Activated CD8-positive, alpha-beta memory T cell treated with anti-CD3 and anti-CD28 coated beads, Interleukin-2, amount 50 U/mL, for 24 hours (primary cell): ENCODE results near the gene CDKN2AIPNL.
"Not testable (repeated sequence)": the region's sequence is repeated elsewhere in the genome, so short reads cannot be mapped to it uniquely, and the experiment has no call there.

Source experiments
- DNase-seq: peaks from one replicate; pipeline ENCODE4 v3.0.0-alpha.2; 2020; ENCODE audit errors: extremely low read depth

The CDKN2AIPNL gene

DNA sequence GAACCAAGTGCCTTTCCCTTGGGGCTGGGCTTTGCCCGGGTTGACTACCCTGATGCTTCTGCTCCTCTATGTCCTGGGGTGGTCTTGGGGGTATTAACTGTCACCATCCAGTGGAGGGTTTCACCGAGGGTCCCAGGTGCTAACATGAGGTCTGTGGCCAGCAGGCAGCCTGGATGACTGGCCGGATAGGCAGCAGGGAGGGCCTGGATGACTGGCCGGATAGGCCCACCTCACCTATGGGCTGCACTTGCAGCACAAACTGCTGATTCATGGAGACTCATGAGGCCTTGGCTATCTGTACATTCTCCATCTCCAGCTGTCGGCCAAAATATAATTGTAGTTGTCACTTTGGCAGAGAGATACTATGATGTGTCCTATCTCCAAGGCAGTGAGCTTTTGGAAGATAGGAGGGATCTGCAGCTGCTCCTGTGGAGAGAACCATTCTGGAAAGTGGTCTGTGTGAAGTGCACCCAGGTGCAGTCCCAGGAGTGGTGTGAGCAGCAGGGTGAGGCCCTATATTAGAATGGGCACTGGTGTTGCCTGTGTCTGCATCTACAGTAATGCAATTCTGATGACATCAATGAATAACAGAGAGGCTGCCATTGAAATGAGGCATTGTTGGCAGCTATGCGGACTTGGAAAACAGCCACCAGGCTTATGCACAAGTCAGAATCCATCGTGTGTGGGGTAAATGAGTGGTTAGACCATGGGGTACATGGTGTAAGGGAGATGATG is 26.3 kb upstream of the CDKN2AIPNL start:
- DNase-seq = no peak

DNA sequence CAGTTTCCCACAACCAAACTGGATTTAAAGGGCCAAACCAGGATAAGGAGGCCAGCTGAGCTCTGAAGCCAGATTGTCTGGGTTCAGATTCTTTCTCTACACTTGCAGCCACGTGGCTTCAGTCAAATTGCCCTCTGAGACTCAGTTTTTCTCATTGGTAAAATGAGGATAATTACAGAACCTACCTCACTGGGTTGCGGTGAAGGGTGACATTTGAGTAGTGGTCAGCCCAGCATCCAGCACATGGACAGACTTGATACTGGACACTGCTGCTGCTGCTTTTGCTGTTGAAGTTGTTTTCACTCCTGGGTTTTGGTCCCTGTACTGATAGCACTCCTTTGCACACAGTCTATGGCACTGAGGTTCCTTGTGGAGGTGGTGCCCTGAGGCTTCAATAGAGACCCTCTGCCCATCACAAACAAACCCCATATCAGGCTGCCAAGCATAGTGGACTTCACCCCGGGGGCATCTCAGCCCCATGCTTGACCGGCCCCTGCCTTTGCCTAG is 25.7 kb upstream of the CDKN2AIPNL start:
- no peak for DNase-seq

DNA sequence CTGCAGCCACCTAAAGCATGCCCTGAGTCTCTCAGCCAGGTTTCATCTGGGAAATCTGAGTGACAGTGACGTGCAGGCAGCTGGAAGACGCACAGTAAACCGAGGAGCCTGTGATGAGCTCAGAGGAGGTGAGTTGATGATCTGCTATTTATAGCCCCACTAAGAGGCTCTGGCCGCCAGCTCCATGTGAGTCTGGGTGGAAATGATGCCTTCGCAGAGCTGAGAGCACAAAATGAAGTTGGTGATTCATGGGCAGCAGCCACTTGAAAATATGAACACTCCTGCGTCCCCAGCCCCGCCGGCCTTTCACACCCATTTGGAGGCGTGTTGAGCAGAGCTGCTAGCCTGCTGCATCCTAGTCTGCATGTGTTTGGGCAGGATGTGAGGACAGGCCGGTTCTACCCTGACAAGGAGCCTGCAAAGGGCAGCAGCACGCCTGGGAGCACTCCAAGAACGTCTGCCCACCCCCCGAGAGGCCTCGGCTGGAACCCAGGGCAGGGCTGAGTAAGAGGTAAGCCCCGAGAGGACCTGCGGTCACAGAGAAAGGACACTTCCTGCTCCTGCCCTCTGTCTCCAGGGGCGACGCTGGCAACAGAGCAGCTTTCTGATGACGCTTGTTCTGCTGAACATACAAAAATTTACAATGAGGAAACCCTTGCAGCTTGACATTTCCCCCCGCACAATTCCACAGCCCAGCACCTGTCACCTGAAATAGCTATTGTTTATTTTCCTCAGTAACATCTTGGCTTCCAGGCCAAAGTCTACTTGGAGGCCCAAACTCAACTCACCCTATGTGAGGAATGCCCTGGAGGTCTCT is 25.1 kb upstream of the CDKN2AIPNL start:
- DNase-seq = no peak

DNA sequence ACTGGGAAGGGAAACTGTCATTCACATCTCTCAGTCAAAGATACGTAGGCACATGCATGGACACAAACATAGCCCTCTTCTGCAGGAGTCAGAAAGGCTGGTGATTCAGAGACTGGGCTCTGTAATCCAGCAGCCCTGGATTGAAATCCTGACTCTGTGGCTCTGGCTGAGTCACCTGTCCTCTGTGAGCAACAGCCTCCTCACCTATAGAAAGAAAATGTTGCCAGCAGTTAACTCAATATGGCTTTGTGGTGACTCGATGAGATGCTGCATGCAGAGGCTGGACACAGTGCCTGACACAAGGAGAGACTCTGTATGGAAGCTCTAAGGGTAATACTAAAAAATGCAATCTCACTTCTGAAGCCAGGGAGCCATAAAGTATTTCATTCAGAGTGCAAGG is 23.9 kb upstream of the CDKN2AIPNL start:
- DNase-seq = no peak

DNA sequence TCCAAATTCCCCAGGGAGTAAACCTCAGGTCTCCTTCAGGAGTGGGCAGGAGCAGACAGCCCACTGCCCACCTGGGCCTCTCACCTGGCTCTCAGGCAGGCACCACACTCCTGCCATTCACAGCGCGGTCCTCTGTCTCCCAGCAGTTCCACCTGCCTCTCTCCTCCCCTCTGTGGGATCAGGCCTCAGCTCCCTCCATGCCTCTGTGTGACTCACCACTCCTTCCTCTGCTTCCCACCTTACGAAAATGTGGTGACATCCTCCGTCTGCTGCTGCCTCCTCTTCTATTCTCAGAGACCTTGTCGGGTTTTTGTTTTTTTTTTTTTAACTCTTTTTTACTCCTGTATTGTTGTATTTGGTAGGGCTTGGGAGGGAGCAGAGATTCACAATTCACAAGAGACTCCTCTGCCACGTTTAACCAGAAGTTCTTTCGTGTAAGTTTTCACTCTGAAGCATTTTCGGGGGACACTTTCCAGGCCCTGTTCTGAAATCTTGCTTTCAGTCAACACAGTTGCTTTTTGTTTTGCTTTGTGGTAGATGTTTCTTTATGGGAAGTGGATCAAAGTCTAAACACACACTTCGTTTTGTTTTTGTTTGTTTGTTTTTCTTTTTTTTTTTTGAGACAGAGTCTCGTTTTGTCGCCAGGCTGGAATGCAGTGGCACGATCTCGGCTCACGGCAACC is 21.1 kb upstream of the CDKN2AIPNL start:
- DNase-seq = no peak

DNA sequence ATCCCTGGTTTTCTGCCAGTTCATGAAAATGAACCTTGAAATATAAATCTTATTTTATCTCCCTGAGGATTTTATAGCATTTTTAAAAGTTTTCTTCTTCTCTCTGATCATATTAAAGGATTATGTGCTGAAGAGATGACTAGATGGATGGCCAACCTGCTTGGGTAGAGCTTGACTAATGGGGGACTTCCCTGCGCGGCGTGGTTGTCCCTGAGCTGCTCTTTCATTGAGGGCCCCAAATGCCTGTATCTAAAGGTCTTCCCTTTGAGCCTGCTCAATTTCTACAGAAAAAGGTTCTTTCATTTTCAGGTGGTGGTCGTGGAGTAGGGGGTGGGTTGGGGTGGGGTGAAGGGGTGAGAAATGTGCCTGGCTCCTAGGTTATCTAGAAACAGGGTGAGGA is 20.5 kb upstream of the CDKN2AIPNL start:
- DNase-seq = no peak

DNA sequence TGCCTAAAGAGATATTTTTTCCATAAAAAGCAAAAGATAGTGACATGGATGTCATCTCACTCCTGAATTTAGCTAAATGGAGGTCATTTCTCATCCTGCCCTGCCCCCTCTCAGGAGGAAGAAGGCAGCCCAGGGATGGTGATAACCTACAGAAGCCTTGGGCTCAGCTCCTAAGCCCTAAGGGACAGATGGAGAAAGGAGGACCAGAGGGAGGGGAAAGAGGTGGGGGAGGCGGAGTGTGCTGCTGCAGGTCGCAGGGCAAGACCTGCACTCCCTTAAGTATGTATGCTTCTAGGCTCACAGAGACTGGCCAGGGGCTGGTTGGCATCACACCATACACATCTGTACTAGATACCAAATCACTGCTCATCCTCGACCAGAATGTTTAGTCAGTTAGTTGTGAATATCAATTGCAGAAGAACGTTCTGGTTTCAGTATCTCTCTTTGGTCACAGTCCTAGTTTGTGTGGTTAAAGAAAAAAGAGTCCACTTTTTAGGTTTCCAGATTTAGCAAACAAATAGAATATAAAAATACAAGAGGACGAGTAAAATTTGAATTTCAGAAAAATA is 18.4 kb upstream of the CDKN2AIPNL start:
- DNase-seq = no peak

DNA sequence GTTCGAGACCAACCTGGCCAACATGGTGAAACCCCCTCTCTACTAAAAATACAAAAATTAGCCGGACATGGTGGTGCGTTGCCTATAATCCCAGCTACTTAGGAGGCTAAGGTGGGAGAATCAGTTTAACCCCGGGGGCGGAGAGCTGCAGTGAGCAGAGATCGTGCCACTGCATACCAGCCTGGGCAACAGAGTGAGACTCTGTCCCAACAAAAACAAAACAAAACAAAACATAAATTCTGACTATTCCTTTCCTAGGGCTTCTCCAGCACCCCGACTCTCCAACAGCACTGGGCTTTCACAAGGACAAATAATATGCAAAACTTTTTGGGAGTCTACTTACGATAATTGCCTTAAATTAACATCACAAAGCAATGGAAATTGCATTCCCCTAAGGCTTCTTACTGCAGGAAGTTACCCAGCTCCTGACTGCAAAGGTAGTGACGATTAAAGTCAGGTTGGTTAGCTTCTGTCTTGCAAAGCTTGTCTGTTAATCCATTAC is 15.9 kb upstream of the CDKN2AIPNL start:
- no peak for DNase-seq

DNA sequence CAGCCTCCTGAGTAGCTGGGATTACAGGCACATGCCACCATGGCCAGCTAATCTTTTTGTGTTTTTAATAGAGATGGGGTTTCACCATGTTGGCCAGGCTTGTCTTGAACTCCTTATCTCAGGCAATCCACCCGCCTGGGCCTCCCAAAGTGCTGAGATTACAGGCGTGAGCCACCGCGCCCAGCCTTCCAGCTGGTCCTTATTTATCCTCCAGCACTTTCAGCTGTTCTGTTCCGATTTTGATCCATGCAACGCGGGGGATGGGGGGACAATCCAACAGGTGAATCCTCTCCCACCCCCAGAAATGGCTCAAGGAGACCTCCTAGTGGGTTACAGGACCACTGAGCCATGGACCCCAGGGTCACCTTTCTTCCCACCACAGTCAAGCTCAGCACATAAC is 14.7 kb upstream of the CDKN2AIPNL start:
- no peak for DNase-seq

DNA sequence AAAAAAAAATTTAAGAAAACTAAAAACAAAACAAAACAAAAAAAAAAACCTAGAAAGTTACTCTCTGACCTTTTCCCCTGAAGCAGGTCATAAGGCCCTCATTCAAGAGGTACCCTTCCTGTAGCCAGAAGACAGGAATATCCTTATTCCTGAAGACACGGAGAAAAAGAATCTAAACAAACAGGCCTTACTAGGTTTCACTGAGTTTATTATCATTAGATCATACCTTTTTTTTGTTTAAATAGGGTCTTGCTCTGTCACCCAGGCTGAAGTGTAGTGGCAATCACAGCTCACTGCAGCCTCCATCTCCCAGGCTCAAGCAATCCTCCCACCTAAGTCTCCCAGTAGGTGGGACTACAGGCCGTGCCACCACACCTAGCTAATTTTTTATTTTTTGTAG is 11.7 kb upstream of the CDKN2AIPNL start:
- no peak for DNase-seq

DNA sequence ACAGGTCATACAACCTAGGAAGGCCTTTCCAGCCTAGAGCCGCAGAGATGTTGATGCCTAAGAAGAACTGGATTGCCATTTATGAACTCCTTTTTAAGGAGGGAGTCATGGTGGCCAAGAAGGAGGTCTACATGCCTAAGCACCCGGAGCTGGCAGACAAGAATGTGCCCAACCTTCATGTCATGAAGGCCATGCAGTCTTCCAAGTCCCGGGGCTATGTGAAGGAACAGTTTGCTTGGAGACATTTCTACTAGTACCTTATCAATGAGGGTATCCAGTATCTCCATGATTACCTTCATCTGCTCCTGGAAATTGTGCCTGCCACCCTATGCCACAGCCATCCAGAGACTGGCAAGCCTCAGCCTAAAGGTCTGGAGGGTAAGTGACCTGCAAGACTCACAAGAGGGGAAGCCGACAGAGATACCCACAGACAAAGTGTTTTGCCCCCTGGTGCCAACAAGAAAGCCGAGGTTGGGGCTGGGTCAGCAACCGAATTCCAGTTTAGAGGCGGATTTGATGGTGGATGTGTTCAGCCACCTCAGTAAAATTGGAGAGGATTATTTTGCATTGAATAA is 11.2 kb upstream of the CDKN2AIPNL start:
- no peak for DNase-seq

DNA sequence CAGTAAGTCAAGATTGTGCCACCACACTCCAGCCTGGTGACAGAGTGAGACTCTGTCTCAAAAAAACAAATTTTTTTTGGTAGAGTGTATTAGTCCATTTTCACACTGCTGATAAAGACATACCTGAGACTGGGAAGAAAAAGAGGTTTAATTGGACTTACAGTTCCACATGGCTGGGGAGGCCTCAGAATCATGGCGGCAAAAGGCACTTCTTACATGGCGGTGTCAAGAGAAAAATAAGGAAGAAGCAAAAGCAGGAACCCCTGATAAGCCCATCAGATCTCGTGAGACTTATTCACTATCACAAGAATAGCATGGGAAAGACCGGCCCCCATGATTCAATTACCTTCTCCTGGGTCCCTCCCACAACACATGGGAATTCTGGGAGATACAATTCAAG is 9.4 kb upstream of the CDKN2AIPNL start:
- not testable (repeated sequence) for DNase-seq

DNA sequence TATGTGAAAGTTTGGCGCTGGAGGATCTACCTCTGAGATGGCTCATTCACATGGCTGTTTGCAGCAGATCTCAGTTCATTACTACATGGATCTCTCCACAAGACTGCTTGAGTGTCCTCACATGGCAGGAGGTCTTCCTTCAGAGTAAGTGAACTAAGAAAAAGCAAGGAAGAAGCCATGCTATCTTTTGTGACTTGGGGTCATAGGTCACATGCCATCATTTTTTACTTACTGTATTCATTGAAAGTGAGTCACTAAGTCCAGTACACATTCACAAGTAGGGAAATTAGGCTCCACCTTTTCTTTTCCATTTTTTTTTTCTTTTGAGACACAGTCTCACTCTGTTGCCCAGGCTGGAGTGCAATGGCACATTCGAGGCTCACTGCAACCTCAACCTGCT is 8.7 kb upstream of the CDKN2AIPNL start:
- DNase-seq = no peak

DNA sequence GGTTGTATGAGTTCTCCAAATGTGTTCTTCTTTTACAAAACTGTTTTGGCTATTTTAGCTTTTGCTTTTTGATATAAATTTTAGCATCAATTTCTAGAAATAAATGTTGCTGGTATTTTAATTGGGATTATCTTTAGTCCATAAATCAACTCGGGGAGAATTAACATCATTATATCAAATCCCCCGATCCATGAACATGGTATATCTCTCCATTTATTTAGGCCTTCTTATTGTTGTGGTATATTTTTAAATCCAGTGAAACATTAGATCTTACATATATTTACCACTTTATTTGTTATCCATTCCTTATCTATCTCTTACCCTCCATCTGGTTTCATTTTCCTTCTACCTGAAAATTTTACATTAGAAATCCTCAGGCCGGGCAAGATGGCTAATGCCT is 7.3 kb upstream of the CDKN2AIPNL start:
- DNase-seq = no peak

DNA sequence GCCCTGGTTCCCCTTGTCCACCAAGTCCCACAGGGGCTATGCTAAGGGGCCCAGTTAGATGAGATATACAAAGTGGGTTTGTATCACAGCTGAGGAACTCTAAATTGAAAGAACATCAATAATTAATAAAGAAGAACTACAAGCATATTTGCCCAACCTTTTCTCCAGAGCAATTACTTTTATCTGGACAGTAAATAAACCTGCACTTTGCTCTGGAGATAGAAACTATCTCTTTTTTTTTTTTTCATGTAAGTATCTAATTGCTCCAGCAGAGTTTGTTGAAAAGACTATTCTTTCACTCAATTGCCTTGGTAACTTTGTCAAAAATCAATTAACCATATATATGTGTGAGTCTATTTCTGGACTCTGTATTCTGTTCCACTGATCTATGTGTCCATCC is 6.0 kb upstream of the CDKN2AIPNL start:
- DNase-seq = no peak

DNA sequence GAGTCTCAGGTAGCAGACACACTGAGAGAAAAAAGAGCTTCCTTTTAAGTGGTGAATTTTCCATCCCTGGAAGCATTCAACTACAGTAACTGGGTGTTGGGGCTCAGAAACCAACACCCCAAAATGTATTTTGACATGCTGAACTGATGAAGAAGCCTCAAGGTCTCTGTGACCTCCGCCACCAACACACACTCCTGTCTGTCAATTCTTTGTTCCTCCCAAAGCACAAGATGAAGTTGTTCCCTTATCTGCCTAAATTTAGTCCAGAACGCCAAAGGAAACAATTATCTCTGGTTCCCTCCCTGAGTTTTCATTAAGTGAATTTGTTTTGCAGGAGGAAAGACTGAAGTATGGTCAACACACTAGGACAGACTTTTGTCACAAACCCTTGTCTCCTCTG is 1.4 kb upstream of the CDKN2AIPNL start:
- DNase-seq = no peak

DNA sequence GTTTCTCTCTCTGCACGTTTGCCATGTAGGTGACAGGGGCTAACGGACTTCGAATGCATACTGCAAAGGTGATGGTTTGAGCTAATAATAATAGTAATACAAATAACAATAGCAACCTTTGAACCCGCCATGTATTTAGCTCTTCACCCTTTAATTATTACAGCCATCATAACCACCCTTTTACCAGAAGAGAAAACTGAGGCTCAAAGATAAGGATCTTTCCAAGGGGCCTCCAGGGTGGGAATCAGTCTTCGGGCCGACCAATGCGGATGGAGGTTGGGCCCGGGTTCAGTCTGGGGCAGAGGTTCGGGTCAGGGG is 494 bp downstream of the CDKN2AIPNL start:
- no peak for DNase-seq

DNA sequence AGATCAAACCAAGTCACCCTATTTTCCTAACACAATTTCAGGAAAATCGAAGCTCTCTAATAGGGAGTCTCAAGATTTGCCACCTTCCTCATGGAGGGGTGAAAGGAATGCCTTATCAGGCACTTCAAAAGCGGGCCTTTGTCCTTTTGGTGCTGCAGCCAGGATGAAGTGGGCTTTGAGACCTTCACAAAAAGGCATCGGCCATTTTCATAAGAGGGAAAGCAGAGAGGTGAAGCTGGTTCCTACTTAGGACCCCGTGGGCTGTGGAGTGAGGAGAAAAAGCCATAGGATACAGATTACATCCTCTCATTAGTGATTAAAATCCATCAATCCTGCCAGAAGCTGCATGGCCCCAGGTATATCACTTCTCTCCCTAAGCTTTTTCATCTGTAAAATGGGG is 859 bp downstream of the CDKN2AIPNL start:
- no peak for DNase-seq

DNA sequence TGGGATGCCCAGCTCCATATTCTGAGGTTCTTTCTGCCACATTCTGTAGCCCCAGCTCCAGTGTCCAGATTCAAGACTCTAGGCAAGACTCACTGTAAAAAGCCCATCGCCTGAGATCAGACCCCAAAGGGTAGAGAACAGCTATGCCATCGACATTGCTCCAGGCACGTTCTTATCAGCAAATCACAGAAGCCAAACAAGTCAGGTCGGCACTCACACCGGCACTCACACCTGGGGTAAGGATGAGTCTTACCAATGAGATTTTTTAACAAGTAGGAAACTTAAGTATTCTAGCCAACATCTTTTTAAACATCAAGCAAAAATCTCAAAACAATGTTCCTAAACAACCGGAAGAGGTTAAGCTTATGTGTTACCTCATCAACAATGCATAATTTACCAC is 2.4 kb downstream of the CDKN2AIPNL start:
- DNase-seq = no peak

DNA sequence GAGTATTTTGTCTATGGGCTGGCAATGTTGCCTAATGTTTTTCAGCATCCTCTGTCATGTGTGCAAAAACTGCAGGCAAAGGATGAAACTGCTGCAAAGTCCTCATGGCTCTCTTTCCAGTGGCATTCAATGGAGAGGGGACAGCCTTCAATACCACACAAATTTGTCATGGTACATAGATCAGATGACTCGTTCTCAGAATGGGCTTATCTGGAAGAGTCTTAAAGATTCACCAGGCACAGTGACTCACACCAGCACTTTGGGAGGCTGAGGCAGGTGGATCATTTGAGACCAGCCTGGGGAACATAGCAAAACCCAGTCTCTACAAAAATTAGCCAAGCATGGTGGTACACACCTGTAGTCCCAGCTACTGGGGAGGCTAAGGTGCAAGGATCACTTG is 5.3 kb downstream of the CDKN2AIPNL start:
- no peak for DNase-seq

DNA sequence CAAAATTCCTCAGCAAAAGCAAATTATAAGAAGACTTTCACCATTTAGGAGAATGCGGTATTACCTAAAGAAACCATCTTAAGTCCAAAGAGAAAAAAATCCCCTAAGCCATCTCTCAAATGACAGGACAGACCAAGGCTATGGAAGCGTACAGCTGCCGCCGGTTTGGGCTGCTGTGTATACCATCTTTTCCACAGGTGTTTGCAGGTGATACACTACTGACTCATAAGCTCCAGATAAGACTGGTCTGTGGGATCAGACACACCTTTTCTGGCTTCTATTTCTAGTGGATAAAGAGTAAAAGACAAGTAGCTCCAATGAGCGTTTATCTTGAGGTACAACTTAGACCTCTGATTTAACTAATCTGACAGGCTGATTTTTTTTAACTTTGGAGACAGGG is 7.7 kb downstream of the CDKN2AIPNL start:
- no peak for DNase-seq

DNA sequence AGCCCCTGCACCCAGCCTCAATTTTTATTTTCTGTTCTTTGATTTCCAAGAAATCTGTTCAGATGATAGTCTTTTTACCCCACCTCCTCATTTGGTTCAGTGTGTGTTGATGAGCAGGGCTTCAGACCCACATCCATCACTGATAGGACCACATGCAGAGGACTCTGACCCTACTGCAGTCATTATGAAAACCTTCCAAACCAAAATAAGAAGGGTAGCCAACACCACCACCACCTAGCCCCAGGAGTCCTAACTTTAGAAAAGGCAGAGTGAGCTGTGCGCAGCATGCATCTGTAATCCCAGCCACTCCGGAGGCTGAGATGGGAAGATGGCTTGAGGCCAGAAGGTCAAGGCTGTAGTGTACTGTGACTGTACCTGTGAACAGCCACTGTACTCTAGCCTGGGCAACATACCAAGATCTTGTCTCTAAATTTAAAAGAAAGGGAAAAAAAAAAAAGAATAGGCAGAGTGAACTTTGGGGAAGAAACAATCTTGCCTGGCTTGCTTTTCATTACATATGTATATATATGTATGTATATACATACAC is 13.0 kb downstream of the CDKN2AIPNL start:
- DNase-seq = no peak
